Erythroblast (primary cell): ENCODE data around the gene UBE2G2.

Source experiments
- GATA1 ChIP-seq: IDR thresholded peaks from 2 replicates; pipeline ENCODE4 v1.6.1; 2011; ENCODE audit warnings: low read depth, mild to moderate bottlenecking, control low read depth, low read length, moderate library complexity
- POLR2A ChIP-seq: IDR thresholded peaks from 2 replicates; pipeline ENCODE4 v1.6.1; 2011; ENCODE audit warnings: mild to moderate bottlenecking, low read length

- TF ChIP-seq POLR2A: no peak
- no peak for TF ChIP-seq GATA1
These were observed 38.6 kb downstream of the UBE2G2 start for GRCh38 chr21:44763050-44763378.
